Uterus (tissue), 4 donors: ENCODE data around the gene PPP2R3A. TPM values are rescaled to one million over a fixed set of nuclear protein-coding genes. Genes with fewer than 3 reads are reported as not detected.

Experiments used
- DNase-seq, 2 donors: peaks; one replicate each; pipeline ENCODE4 v3.0.0-alpha.2; 2019 to 2020
- H3K27ac ChIP-seq, 2 donors: fragments of 200-600 bp; sonication (generic); 1 replicate in 1 of 2; 2 replicates in 1 of 2; pipeline ENCODE4 v1.5.1; 2016 to 2018
- H3K27me3 ChIP-seq, 2 donors: fragments of 200-600 bp; sonication (generic); one replicate each; pipeline ENCODE4 v1.5.1; 2018 to 2019; ENCODE audit warnings: control low read depth in 1 of 2
- H3K36me3 ChIP-seq, 2 donors: fragments of 200-600 bp; sonication (generic); one replicate each; pipeline ENCODE4 v1.5.1; 2019; ENCODE audit warnings: control low read depth in 1 of 2
- H3K4me1 ChIP-seq, 2 donors: fragments of 200-600 bp; sonication (generic); one replicate each; pipeline ENCODE4 v1.5.1; 2018 to 2019; ENCODE audit warnings: control low read depth in 1 of 2
- H3K4me3 ChIP-seq, 2 donors: fragments of 200-600 bp; sonication (generic); 1 replicate in 1 of 2; 2 replicates in 1 of 2; pipeline ENCODE4 v1.5.1; 2018 to 2019; ENCODE audit warnings: mild to moderate bottlenecking in 1 of 2
- H3K9me3 ChIP-seq, 2 donors: fragments of 200-600 bp; sonication (generic); one replicate each; pipeline ENCODE4 v1.5.1; 2019; ENCODE audit warnings: control low read depth in 1 of 2
- POLR2A ChIP-seq, 2 donors: fragments of 450-650 bp; IDR thresholded peaks; one replicate each; pipeline ENCODE4 v1.6.1; 2016; ENCODE audit warnings: antibody characterized with exemption in 2 of 2, mild to moderate bottlenecking in 1 of 2, moderate library complexity in 1 of 2
- intact Hi-C: fragments of 100-400 bp; cut with DNase I; formaldehyde crosslinking; loops from one replicate; pipeline ENCODE4 v1.15.1; 2023; ENCODE audit warnings: low total_unique reads
- total RNA-seq, 4 donors: library from RNA; depleted of rRNA in 3 of 4; stranded (reverse); fragments of >200 nt in 3 of 4; gene quantifications; one replicate each; pipeline versions ENCODE4 v1.1.0 to v1.2.4, GENCODE V29; 2014 to 2023
- TF ChIP-seq, protein P1 (sequence below), 4 experiments: fragments of 200-600 bp in 2 of 4; fragments of 450-650 bp in 2 of 4; sonication (generic) in 2 of 4; IDR thresholded peaks; one replicate each; pipeline ENCODE4 v1.5.1; 2016 to 2019; ENCODE audit warnings: antibody characterized with exemption in 4 of 4, mild to moderate bottlenecking in 2 of 4, moderate library complexity in 1 of 4
- donor health status: DM: yes; HTN: yes; CAD: no.

The PPP2R3A gene
- total RNA-seq, 4 donors from 2014 or later, result 8.5 to 22.9 (median 18.1) TPM

DNA sequence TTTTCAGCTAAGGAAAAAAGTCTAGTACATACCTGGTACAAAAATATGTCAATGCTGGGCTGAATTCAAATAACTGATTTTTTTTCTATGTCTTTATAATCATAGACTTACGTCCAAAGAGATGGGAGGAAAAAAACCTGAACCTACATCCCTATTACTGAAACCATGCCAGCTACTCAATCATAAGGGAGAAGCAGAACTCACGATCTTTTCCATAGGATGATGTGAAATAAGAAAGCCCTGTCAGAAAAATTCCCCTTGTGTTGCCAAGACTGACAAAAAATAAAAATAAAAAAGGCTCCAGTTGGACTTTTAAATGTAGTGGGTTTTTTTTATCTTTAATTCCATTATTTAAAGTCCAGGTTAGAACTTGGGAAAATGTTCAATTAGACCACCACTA is 227.3 kb downstream of the PPP2R3A start:
- no peak for DNase-seq
- no peaks in the 10 kb centered on the region for H3K9me3 ChIP-seq
- H3K4me1 ChIP-seq, result peaks cover 4% of the 10 kb centered on the region in 2 donors
- H3K4me3 ChIP-seq, result peak overlapping the region; percentile 75 to 94
- intact Hi-C loops, result no loop called here
- no peaks in the 10 kb centered on the region for H3K27me3 ChIP-seq
- peak overlapping the region; percentile 100 for H3K27ac ChIP-seq
- H3K36me3 ChIP-seq, result no peaks in the 10 kb centered on the region
- no peak for TF ChIP-seq POLR2A (IDR thresholded peaks at IDR 0.05)
- TF ChIP-seq, protein P1, sequence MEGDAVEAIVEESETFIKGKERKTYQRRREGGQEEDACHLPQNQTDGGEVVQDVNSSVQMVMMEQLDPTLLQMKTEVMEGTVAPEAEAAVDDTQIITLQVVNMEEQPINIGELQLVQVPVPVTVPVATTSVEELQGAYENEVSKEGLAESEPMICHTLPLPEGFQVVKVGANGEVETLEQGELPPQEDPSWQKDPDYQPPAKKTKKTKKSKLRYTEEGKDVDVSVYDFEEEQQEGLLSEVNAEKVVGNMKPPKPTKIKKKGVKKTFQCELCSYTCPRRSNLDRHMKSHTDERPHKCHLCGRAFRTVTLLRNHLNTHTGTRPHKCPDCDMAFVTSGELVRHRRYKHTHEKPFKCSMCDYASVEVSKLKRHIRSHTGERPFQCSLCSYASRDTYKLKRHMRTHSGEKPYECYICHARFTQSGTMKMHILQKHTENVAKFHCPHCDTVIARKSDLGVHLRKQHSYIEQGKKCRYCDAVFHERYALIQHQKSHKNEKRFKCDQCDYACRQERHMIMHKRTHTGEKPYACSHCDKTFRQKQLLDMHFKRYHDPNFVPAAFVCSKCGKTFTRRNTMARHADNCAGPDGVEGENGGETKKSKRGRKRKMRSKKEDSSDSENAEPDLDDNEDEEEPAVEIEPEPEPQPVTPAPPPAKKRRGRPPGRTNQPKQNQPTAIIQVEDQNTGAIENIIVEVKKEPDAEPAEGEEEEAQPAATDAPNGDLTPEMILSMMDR (IDR thresholded peaks at IDR 0.05), result no peak

DNA sequence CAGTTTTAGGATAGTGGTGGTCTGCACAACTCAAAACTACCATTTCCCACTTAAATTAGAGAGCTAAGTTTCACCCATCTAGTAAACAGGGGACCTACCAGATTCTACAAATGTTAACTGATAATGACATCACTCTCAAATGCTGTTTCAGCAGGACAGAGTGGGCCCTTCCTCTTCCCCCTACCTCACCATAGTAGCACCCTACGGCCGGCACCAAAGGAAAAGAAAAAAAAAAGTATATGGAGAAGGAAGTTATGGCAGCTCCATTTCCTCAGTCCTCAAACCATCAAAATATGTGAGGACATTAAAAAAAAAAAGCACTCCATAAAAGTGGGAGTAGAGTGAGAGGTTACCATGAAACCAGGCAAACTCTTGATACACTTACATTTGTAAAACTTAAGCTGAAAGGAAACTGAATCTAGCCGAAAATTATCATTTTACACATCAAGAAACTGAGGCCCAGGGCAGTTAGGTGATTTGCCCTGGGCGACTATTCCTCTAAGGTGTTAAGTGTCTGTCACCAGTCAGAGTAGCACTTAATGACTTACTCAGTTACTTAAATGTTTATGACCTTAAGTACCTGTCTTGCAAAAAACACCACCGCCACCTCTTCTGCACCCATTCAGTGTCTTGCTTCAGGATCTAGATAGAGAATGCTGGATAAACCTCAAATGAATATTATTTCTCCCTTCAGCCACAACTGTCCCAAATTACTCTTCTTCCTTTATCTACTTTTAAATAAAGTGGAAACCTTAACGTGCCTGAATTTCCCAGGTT is 227.9 kb downstream of the PPP2R3A start:
- DNase-seq, result no peak
- Histone ChIP-seq H3K4me1 (peaks cover 0 to 4% of the 10 kb centered on the region in 2 donors), H3K36me3 (no peaks in the 10 kb centered on the region), H3K27me3 (no peaks in the 10 kb centered on the region), H3K4me3 (peak overlapping the region; percentile 75 to 94), H3K9me3 (no peaks in the 10 kb centered on the region), H3K27ac (peak overlapping the region; percentile 100)
- no peak for TF ChIP-seq POLR2A (IDR thresholded peaks at IDR 0.05)
- TF ChIP-seq, protein P1 (IDR thresholded peaks at IDR 0.05), result no peak
- intact Hi-C loops, result no loop called here

DNA sequence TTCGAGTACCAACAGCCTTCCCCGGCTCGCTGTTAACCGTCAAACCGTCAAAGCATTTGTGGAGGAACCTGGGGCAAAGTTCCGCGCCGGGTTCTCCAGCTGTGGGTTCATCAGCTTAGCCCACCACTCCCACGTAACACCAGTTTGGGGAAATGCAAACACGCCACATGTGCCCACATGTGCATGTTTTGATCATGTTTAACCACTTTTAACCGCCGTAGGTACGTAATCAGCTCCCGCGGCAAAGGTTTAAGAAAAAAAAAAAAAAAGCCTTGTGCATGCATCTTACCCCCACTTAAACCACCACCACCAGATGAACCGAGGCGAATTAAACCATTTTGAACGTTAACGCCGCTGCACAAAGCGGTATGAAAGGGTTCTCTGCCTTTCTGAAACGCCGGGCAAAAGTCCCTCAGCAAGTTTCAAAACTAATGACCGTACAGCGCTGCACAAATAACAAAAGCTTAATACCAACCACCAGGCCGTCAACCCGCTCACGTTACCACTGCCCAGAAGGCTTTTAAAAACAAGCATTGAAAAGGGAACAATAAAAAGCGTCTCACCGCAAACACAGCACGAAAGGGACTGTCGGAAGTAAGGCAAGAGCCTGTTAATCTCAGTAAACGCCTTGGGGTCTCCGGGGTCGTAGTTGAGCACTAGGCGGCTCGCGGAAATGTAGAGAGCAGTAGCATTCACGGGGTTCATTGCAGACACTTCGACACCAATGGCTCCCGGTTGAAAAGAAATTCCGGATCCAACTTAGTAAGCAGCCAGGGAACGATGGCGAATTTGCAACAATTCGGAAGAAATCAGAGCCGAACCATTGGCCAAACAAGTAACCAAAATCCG is 229.1 kb downstream of the PPP2R3A start:
- no peaks in the 10 kb centered on the region for H3K9me3 ChIP-seq
- peak overlapping the region; percentile 75 to 94 for H3K4me3 ChIP-seq
- H3K36me3 ChIP-seq, result no peaks in the 10 kb centered on the region
- intact Hi-C loops, result no loop called here
- peak overlapping the region; percentile 100 for H3K27ac ChIP-seq
- TF ChIP-seq, protein P1 (IDR thresholded peaks at IDR 0.05), result no peak
- no peak for TF ChIP-seq POLR2A (IDR thresholded peaks at IDR 0.05)
- H3K4me1 ChIP-seq, result peaks cover 0 to 4% of the 10 kb centered on the region in 2 donors
- no peak for DNase-seq
- no peaks in the 10 kb centered on the region for H3K27me3 ChIP-seq

DNA sequence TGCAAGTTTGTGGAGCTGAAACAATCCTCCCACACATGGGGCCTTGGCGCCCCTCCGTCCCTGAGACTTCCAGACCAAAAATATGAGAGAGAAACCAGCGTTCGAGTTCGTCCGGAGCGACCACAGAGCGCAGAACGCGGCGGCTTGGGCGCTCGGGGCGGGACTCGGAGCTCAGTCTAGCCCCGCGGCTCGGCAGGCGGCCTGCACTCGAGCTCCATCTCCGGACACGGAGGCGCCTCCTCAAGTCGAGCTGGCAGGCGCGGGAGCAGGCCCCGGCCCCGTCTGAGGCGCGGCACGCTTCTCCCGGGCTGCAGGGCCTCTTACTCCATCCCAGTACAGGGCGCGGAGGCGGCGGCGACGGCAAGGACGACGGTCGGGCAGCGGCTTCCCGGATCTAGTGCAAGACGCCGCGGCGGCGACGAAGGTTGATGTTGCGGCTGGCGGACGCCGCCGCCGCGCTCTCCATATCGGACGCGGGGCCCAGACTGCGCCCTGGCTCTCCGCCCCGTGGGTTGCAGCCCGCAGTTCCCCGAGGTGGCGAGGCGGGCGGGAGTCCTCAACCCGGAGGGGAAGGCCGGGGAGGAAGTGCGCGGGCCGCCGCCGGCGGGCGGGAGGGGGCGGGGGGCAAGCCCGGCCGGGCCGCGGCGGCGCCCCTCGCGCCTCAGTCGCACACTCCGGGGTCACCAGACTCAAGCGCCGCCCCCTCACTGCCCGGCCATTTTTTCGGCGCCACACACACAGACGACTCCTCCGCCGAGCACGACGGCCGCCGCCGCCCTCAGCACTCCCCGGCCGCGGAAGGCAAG is 229.9 kb downstream of the PPP2R3A start:
- DNase-seq, result peak; percentile 79
- no peaks in the 10 kb centered on the region for H3K4me1 ChIP-seq
- peak overlapping the region; percentile 75 to 94 for H3K4me3 ChIP-seq
- intact Hi-C loops, result no loop called here
- TF ChIP-seq POLR2A (IDR thresholded peaks at IDR 0.05), result no peak
- TF ChIP-seq, protein P1 (IDR thresholded peaks at IDR 0.05), result peak in 1 of 4 experiments; percentile 15
- H3K36me3 ChIP-seq, result no peaks in the 10 kb centered on the region
- H3K9me3 ChIP-seq, result no peaks in the 10 kb centered on the region
- H3K27ac ChIP-seq, result peak overlapping the region; percentile 100
- no peaks in the 10 kb centered on the region for H3K27me3 ChIP-seq
